Measurements from ENCODE around the gene CBS.
"Not testable (repeated sequence)": the region's sequence is repeated elsewhere in the genome, so short reads cannot be mapped to it uniquely, and the experiment has no call there.

Gene CBS

DNA sequence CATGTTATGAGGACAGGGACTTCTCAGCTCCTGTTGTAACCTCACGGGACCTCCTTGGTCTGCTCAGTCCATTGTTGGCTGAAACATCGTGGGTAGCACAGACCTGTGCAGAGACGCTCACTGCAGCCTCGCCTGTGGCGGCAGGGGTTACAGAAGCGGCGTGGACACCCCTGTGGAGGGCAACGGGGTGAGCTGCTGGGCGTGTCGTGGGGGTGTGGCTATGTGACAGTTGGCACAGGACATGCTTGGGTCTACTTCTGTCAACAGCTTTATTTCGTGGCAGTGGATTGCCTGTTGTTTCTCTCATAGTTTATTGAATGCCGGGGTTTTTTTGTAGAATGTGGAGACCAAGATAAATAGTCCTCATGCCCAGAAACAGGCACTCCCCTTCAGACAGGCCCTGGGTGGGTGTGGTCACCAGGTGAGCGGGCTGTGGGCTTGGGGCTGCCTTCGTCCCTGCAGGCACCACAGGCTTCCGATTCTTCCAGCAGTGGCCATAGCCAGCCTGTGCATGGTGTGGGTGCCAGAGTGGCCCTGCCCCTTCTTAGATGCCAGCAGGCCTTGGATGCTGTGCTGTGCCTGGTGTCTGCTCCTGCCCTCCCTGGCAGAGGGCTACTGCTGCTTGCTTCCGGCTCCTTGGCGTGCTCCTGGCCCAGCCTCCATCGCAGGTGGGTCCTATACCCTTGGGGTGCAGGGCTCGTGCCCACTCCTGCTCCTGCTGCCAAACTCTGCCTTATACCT lies 37.5 kb downstream of the CBS start:
- H3K4me3 ChIP-seq (ENCODE audit: low read depth, low read length); H3K27me3 ChIP-seq (ENCODE audit: control insufficient read depth, insufficient read depth, low read length); H3K4me1 ChIP-seq (ENCODE audit: control insufficient read depth, insufficient read depth, low read length); H3K9me3 ChIP-seq (ENCODE audit: control insufficient read depth, insufficient read depth, low read depth, low read length); H3K9ac ChIP-seq (ENCODE audit: low read length); H3K36me3 ChIP-seq (ENCODE audit: control insufficient read depth, insufficient read depth, low read length); H3K27ac ChIP-seq (ENCODE audit: low read depth, low read length): not testable (repeated sequence)

DNA sequence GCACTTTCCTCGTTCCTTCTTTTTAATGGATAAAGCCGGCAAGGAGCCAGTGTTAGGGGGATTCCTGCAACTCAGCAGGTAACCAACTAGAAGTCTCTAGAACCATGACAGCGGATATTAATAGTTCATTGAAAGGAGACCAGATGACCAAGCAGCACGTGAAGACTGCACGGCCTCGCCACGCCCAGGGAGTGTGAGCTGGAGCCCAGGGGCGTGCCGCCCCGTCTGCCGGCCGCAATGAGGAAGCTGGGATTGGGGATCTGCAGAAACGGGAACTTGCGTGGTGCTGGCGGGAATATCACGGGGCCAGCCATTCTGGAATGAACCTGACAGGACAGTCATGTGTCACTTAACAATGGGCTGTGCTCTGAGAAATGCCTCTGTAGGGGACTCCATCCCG lies 38.7 kb downstream of the CBS start:
- H3K4me3 ChIP-seq (ENCODE audit: low read depth, low read length); H3K9me3 ChIP-seq (ENCODE audit: control insufficient read depth, insufficient read depth, low read depth, low read length); H3K27me3 ChIP-seq (ENCODE audit: control insufficient read depth, insufficient read depth, low read length); H3K9ac ChIP-seq (ENCODE audit: low read length); H3K27ac ChIP-seq (ENCODE audit: low read depth, low read length); H3K4me1 ChIP-seq (ENCODE audit: control insufficient read depth, insufficient read depth, low read length); H3K36me3 ChIP-seq (ENCODE audit: control insufficient read depth, insufficient read depth, low read length): not testable (repeated sequence)

DNA sequence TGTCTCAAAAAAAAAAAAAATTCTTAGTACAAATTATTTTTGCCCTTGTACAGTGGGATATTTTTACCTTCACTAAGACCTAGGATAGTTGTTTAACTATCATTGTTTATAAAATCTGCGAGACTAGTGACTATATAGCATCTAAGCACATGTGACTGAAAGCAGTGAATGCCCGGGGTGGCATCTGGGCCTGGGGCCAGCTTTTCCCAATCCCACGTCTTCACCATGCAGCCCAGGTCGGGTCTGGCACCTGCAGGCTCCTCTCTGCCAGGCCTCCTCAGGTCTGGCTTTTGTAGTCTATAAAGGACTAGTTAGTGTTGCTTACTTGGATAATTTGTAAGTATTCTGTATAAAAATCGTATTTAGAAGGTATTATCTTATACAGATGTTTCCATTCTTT lies 40.8 kb downstream of the CBS start:
- peaks cover 25% of the 10 kb centered on the region for H3K36me3 ChIP-seq (ENCODE audit: control insufficient read depth, insufficient read depth, low read length)
- H3K27me3 ChIP-seq (ENCODE audit: control insufficient read depth, insufficient read depth, low read length): no peaks in the 10 kb centered on the region
- H3K27ac ChIP-seq (ENCODE audit: low read depth, low read length): no peak overlapping the region
- no peaks in the 10 kb centered on the region for H3K4me1 ChIP-seq (ENCODE audit: control insufficient read depth, insufficient read depth, low read length)
- H3K9ac ChIP-seq (ENCODE audit: low read length): no peak overlapping the region
- no peaks in the 10 kb centered on the region for H3K9me3 ChIP-seq (ENCODE audit: control insufficient read depth, insufficient read depth, low read depth, low read length)
- H3K4me3 ChIP-seq (ENCODE audit: low read depth, low read length): no peak overlapping the region

GRCh38 chr21:43034101-43034500 lies 41.5 kb downstream of the CBS start:
- no peaks in the 10 kb centered on the region for H3K4me1 ChIP-seq (ENCODE audit: control insufficient read depth, insufficient read depth, low read length)
- H3K27ac ChIP-seq (ENCODE audit: low read depth, low read length): no peak overlapping the region
- H3K27me3 ChIP-seq (ENCODE audit: control insufficient read depth, insufficient read depth, low read length): no peaks in the 10 kb centered on the region
- no peaks in the 10 kb centered on the region for H3K9me3 ChIP-seq (ENCODE audit: control insufficient read depth, insufficient read depth, low read depth, low read length)
- no peak overlapping the region for H3K9ac ChIP-seq (ENCODE audit: low read length)
- peaks cover 30% of the 10 kb centered on the region for H3K36me3 ChIP-seq (ENCODE audit: control insufficient read depth, insufficient read depth, low read length)
- H3K4me3 ChIP-seq (ENCODE audit: low read depth, low read length): no peak overlapping the region

GRCh38 chr21:43031121-43031619 lies 44.5 kb downstream of the CBS start:
- peaks cover 55% of the 10 kb centered on the region for H3K36me3 ChIP-seq (ENCODE audit: control insufficient read depth, insufficient read depth, low read length)
- no peak overlapping the region for H3K27ac ChIP-seq (ENCODE audit: low read depth, low read length)
- H3K4me1 ChIP-seq (ENCODE audit: control insufficient read depth, insufficient read depth, low read length): no peaks in the 10 kb centered on the region
- H3K27me3 ChIP-seq (ENCODE audit: control insufficient read depth, insufficient read depth, low read length): no peaks in the 10 kb centered on the region
- no peak overlapping the region for H3K4me3 ChIP-seq (ENCODE audit: low read depth, low read length)
- no peak overlapping the region for H3K9ac ChIP-seq (ENCODE audit: low read length)
- no peaks in the 10 kb centered on the region for H3K9me3 ChIP-seq (ENCODE audit: control insufficient read depth, insufficient read depth, low read depth, low read length)

DNA sequence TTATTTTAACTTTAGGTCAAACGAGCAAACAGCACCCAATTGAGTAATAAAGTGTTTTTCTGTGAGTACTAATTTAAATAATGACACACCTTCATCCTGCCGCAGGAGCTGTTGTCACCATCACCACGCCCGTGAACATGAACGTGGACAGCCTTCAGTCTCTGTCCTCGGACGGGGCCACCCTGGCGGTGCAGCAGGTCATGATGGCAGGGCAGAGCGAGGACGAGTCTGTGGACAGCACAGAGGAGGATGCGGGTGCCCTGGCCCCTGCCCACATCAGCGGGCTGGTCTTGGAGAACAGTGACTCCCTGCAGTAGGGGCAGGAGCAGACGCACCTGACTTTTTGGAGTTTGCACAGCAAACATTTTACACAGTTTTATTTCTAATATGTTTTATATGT lies 45.9 kb downstream of the CBS start:
- H3K9ac ChIP-seq (ENCODE audit: low read length): no peak overlapping the region
- peaks cover 64% of the 10 kb centered on the region for H3K36me3 ChIP-seq (ENCODE audit: control insufficient read depth, insufficient read depth, low read length)

GRCh38 chr21:43027846-43028731 lies 47.5 kb downstream of the CBS start:
- peaks cover 77% of the 10 kb centered on the region for H3K36me3 ChIP-seq (ENCODE audit: control insufficient read depth, insufficient read depth, low read length)

More for the DNA sequence above, 45.9 kb downstream of the CBS start:
- H3K4me3 ChIP-seq (ENCODE audit: low read depth, low read length): no peak overlapping the region
- H3K4me1 ChIP-seq (ENCODE audit: control insufficient read depth, insufficient read depth, low read length): no peaks in the 10 kb centered on the region
- H3K27ac ChIP-seq (ENCODE audit: low read depth, low read length): no peak overlapping the region
- no peaks in the 10 kb centered on the region for H3K9me3 ChIP-seq (ENCODE audit: control insufficient read depth, insufficient read depth, low read depth, low read length)
- H3K27me3 ChIP-seq (ENCODE audit: control insufficient read depth, insufficient read depth, low read length): no peaks in the 10 kb centered on the region

DNA sequence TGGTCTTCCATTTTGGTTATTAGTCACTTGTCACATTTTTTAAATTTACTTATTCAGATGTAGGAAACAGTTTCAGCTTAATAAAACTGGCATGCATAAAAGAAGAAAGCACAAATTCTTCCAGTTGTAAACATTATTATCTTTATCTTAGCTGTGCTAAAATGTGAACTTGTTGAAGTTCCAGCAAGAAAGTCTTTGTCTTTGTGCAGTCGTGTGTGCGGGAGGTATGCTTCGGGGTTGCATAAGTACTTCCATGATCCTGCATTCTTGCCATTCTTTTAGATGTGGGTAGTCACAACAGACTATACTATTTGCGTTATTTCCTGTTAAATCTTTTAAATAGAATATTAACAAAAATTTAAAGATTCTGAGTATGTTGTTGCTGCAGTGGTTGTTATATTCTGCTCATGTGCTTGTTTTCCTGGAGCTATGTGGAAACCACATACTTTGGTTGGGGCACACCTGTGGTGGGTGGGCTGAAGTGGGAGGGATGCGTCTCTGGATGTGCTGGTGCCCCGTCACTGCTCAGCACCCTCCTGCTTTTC lies 49.9 kb downstream of the CBS start:
- no peak overlapping the region for H3K4me3 ChIP-seq (ENCODE audit: low read depth, low read length)
- H3K4me1 ChIP-seq (ENCODE audit: control insufficient read depth, insufficient read depth, low read length): peaks cover 5% of the 10 kb centered on the region; the same call in 1 of the 2 replicates
- H3K9me3 ChIP-seq (ENCODE audit: control insufficient read depth, insufficient read depth, low read depth, low read length): no peaks in the 10 kb centered on the region
- no peak overlapping the region; the same call in 1 of the 2 replicates for H3K27ac ChIP-seq (ENCODE audit: low read depth, low read length)
- peaks cover 80% of the 10 kb centered on the region for H3K36me3 ChIP-seq (ENCODE audit: control insufficient read depth, insufficient read depth, low read length)
- no peaks in the 10 kb centered on the region for H3K27me3 ChIP-seq (ENCODE audit: control insufficient read depth, insufficient read depth, low read length)
- H3K9ac ChIP-seq (ENCODE audit: low read length): no peak overlapping the region

More at GRCh38 chr21:43027846-43028731, 47.5 kb downstream of the CBS start:
- Histone ChIP-seq H3K4me3 (ENCODE audit: low read depth, low read length) (no peak overlapping the region), H3K27me3 (ENCODE audit: control insufficient read depth, insufficient read depth, low read length) (no peaks in the 10 kb centered on the region), H3K4me1 (ENCODE audit: control insufficient read depth, insufficient read depth, low read length) (no peaks in the 10 kb centered on the region), H3K27ac (ENCODE audit: low read depth, low read length) (no peak overlapping the region), H3K9ac (ENCODE audit: low read length) (no peak overlapping the region), H3K9me3 (ENCODE audit: control insufficient read depth, insufficient read depth, low read depth, low read length) (no peaks in the 10 kb centered on the region)

GRCh38 chr21:43024439-43025136 lies 51.0 kb downstream of the CBS start:
- peaks cover 5% of the 10 kb centered on the region; the same call in 1 of the 2 replicates for H3K4me1 ChIP-seq (ENCODE audit: control insufficient read depth, insufficient read depth, low read length)
- H3K36me3 ChIP-seq (ENCODE audit: control insufficient read depth, insufficient read depth, low read length): peaks cover 80% of the 10 kb centered on the region
- H3K9me3 ChIP-seq (ENCODE audit: control insufficient read depth, insufficient read depth, low read depth, low read length): no peaks in the 10 kb centered on the region
- no peak overlapping the region for H3K27ac ChIP-seq (ENCODE audit: low read depth, low read length)
- no peak overlapping the region for H3K9ac ChIP-seq (ENCODE audit: low read length)
- H3K4me3 ChIP-seq (ENCODE audit: low read depth, low read length): no peak overlapping the region
- H3K27me3 ChIP-seq (ENCODE audit: control insufficient read depth, insufficient read depth, low read length): no peaks in the 10 kb centered on the region

DNA sequence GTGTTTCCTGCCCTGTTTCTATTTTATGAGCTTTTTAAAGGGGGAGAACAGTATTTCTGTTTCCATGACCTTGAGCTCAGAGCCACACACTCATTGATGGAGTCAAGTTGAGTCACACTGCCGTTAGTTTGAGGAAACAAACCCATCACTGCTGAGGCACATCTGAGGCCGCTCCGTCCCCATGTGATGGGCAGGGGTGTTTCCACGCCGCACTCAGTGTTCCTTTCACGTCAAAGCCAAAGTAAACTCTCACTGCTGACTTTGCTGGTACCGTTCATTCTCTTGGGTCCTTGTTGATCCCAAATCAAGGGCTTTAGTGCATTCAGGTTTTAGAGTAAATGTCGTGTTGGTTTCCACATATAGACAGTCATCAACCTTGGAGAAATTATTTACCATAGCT lies 52.5 kb downstream of the CBS start:
- Histone ChIP-seq H3K4me3 (ENCODE audit: low read depth, low read length) (no peak overlapping the region), H3K27me3 (ENCODE audit: control insufficient read depth, insufficient read depth, low read length) (no peaks in the 10 kb centered on the region), H3K4me1 (ENCODE audit: control insufficient read depth, insufficient read depth, low read length) (peaks cover 5% of the 10 kb centered on the region; the same call in 1 of the 2 replicates), H3K9me3 (ENCODE audit: control insufficient read depth, insufficient read depth, low read depth, low read length) (no peaks in the 10 kb centered on the region), H3K27ac (ENCODE audit: low read depth, low read length) (no peak overlapping the region), H3K36me3 (ENCODE audit: control insufficient read depth, insufficient read depth, low read length) (peaks cover 69% of the 10 kb centered on the region), H3K9ac (ENCODE audit: low read length) (no peak overlapping the region)

Measured in HUES6 (cell line).